D721Med (cell line): ENCODE data around the gene CBLN4.

Source experiments
- DNase-seq: peaks from one replicate; pipeline ENCODE4 v3.0.0; 2011; ENCODE audit warnings: low spot score; ENCODE audit not compliant: insufficient read length
- FAIRE-seq: peaks from 2 replicates; lab custom pipeline; 2011; peaks lifted over from hg19 to GRCh38; lab: Jason Lieb, UNC
- TF ChIP-seq, protein P1 (sequence below): IDR thresholded peaks from 2 replicates; pipeline ENCODE4 v1.5.1; 2012; ENCODE audit warnings: mild to moderate bottlenecking, control low read depth; ENCODE audit not compliant: insufficient read depth; ENCODE audit errors: missing control alignments

CBLN4 gene

GRCh38 chr20:55947701-55948100 lies 57.6 kb downstream of the CBLN4 start:
- DNase-seq (no peak), FAIRE-seq (no peak)
- TF ChIP-seq, protein P1, sequence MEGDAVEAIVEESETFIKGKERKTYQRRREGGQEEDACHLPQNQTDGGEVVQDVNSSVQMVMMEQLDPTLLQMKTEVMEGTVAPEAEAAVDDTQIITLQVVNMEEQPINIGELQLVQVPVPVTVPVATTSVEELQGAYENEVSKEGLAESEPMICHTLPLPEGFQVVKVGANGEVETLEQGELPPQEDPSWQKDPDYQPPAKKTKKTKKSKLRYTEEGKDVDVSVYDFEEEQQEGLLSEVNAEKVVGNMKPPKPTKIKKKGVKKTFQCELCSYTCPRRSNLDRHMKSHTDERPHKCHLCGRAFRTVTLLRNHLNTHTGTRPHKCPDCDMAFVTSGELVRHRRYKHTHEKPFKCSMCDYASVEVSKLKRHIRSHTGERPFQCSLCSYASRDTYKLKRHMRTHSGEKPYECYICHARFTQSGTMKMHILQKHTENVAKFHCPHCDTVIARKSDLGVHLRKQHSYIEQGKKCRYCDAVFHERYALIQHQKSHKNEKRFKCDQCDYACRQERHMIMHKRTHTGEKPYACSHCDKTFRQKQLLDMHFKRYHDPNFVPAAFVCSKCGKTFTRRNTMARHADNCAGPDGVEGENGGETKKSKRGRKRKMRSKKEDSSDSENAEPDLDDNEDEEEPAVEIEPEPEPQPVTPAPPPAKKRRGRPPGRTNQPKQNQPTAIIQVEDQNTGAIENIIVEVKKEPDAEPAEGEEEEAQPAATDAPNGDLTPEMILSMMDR = no peak
